Stomach (tissue), 4 donors: ENCODE measurements around the gene KHDC3L.

Experiments used
- EP300 ChIP-seq: sonication (generic); formaldehyde crosslinking; IDR thresholded peaks from one replicate; pipeline ENCODE4 v1.6.1; 2017; ENCODE audit warnings: antibody characterized with exemption
- POLR2AphosphoS5 ChIP-seq, 3 donors: sonication (generic); formaldehyde crosslinking; IDR thresholded peaks; one replicate each; pipeline ENCODE4 v1.6.1; 2016; ENCODE audit warnings: antibody characterized with exemption in 3 of 3
- TF ChIP-seq, protein P1 (sequence below), 7 experiments: fragments of 450-650 bp in 4 of 7; fragments of 200-600 bp in 3 of 7; sonication (generic) in 3 of 7; IDR thresholded peaks; one replicate each; pipeline ENCODE4 v1.5.1; 2016 to 2019; ENCODE audit warnings: antibody characterized with exemption in 7 of 7, control low read depth in 2 of 7, mild to moderate bottlenecking in 1 of 7

DNA sequence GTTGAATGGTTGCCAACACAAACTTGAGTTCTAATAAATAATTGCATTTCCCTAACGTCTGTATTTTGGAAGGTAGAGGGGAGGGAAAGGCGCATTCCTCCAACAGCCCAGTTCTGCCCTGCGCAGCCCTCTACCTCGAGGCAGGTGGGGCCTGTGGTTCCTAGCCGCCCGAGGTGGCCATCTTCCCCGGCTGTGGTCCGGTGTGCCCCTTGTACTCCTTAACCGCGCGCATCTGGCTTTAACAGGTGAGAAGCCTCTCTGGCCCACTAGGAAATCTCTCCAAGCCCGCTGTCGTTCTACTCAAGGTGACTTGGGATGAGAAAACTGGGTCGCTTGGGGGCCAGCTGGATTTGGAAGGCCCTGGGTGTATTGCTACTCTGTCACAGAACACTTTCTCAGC, 1.7 kb downstream of the KHDC3L start:
- TF ChIP-seq, protein P1, sequence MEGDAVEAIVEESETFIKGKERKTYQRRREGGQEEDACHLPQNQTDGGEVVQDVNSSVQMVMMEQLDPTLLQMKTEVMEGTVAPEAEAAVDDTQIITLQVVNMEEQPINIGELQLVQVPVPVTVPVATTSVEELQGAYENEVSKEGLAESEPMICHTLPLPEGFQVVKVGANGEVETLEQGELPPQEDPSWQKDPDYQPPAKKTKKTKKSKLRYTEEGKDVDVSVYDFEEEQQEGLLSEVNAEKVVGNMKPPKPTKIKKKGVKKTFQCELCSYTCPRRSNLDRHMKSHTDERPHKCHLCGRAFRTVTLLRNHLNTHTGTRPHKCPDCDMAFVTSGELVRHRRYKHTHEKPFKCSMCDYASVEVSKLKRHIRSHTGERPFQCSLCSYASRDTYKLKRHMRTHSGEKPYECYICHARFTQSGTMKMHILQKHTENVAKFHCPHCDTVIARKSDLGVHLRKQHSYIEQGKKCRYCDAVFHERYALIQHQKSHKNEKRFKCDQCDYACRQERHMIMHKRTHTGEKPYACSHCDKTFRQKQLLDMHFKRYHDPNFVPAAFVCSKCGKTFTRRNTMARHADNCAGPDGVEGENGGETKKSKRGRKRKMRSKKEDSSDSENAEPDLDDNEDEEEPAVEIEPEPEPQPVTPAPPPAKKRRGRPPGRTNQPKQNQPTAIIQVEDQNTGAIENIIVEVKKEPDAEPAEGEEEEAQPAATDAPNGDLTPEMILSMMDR (IDR thresholded peaks at IDR 0.05): no peak
- TF ChIP-seq POLR2AphosphoS5 (IDR thresholded peaks at IDR 0.05): no peak
- no peak for TF ChIP-seq EP300
